ENCODE measurements around the gene CASR. TPM values are rescaled to one million over a fixed set of nuclear protein-coding genes. Genes with fewer than 3 reads are reported as not detected.

CASR gene, protein sequence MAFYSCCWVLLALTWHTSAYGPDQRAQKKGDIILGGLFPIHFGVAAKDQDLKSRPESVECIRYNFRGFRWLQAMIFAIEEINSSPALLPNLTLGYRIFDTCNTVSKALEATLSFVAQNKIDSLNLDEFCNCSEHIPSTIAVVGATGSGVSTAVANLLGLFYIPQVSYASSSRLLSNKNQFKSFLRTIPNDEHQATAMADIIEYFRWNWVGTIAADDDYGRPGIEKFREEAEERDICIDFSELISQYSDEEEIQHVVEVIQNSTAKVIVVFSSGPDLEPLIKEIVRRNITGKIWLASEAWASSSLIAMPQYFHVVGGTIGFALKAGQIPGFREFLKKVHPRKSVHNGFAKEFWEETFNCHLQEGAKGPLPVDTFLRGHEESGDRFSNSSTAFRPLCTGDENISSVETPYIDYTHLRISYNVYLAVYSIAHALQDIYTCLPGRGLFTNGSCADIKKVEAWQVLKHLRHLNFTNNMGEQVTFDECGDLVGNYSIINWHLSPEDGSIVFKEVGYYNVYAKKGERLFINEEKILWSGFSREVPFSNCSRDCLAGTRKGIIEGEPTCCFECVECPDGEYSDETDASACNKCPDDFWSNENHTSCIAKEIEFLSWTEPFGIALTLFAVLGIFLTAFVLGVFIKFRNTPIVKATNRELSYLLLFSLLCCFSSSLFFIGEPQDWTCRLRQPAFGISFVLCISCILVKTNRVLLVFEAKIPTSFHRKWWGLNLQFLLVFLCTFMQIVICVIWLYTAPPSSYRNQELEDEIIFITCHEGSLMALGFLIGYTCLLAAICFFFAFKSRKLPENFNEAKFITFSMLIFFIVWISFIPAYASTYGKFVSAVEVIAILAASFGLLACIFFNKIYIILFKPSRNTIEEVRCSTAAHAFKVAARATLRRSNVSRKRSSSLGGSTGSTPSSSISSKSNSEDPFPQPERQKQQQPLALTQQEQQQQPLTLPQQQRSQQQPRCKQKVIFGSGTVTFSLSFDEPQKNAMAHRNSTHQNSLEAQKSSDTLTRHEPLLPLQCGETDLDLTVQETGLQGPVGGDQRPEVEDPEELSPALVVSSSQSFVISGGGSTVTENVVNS
- not detected in 5 replicates for total RNA-seq (2022; extraction: Qiagen RNA extraction; ENCODE audit: low read depth)

DNA sequence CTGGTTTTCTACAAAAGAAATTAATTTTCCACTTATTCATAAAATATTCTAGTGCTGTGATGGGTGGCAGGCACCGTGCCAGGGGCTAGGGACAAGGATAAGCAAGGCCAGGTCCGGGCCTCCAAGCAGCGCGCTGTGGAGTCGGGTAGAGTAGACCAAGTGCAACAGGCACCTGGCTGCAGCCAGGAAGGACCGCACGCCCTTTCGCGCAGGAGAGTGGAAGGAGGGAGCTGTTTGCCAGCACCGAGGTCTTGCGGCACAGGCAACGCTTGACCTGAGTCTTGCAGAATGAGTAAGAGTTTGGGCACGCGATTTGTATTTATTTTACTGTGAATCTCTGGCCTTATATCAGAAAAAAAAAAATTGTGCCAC is at the start of gene CASR:
CASR (plus strand) TSS at position 148 of the 372 bp plus-strand sequence. CDS start 70,522 bp downstream, outside the sequence.

GRCh38 chr3:122324871-122325323 is 141.4 kb downstream of the CASR start, which contains the start of gene CSTA:
Gene CSTA (plus strand): TSS chr3:122325248. CDS start chr3:122325293, 45 bp downstream.

Other genes starting within 250 kb of the CASR start
- gene ILDR1, start 161.4 kb upstream of the CASR start, total RNA-seq (2022; extraction: Qiagen RNA extraction; ENCODE audit: low read depth) = not detected in 5 replicates
- 0.10 TPM in 1 of 5 replicates, not detected in the others for gene CD86, start 128.3 kb upstream of the CASR start, total RNA-seq (2022; extraction: Qiagen RNA extraction; ENCODE audit: low read depth)
- gene CSTA, start 141.6 kb downstream of the CASR start, total RNA-seq (2022; extraction: Qiagen RNA extraction; ENCODE audit: low read depth) = 0.43 to 2.0 TPM (median 0.81 TPM) in 5 replicates
- gene MIX23, start 199.6 kb downstream of the CASR start, total RNA-seq (2022; extraction: Qiagen RNA extraction; ENCODE audit: low read depth) = 47.6 to 72.0 TPM (median 53.9 TPM) in 5 replicates
- 32.9 to 34.8 TPM (median 33.6 TPM) in 5 replicates for gene FAM162A, start 200.5 kb downstream of the CASR start, total RNA-seq (2022; extraction: Qiagen RNA extraction; ENCODE audit: low read depth)
- 2.9 to 3.9 TPM (median 3.5 TPM) in 5 replicates for gene WDR5B, start 232.4 kb downstream of the CASR start, total RNA-seq (2022; extraction: Qiagen RNA extraction; ENCODE audit: low read depth)

Measured in A549 treated with GW870086 at 1 μM for 4 hours (cell line).